ENCODE results near the gene RBM8A. TPM values are rescaled to one million over a fixed set of nuclear protein-coding genes. Genes with fewer than 3 reads are reported as not detected.

Gene RBM8A
- total RNA-seq, 1 donor: 54.3 TPM

DNA sequence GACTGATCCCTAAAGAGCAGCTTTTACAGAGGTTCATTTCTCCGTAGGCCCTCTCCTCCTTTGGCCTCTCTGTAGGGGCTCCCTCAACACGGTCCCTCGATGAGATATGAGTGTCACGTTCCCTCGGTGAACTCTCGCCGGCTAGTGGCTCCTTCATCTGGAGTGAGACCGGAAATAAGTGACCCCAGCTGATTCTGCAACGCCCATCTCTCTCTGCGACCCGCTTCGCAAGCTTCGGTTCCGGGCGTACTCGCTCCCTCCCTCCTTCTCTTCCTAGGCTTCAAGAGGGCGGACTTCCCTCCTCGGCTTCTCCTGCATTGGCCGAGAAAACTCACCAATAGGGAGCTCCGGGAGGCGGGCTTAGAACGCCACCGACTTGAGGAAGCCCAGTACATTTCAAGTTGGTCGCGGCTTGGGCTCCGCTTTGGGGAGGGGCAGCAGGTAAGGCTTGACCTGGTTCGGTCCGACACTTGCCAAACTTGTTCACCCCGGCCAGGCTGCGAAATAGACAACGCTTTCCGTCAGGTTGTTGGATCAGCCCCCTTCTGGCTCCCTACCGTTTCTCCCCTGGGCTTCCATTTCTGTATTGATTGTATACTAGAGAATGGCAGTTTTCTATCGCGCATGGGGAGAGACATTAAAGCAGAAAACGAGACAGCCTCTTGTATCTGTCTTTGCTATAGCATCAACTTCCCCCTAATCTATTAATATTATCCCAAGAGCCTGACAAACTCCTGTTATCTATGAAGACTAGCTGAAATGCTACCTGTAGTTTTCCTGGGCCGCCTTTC lies 37.2 kb upstream of the RBM8A start, which contains the start of the genes ANKRD34A and POLR3GL:
TSS of gene ANKRD34A (minus strand) at position 248 of the 791 bp plus-strand sequence. CDS start 2,816 bp downstream, outside the sequence.
TSS of gene POLR3GL (plus strand) at position 363 of the 791 bp plus-strand sequence. CDS start 10,176 bp downstream, outside the sequence.
- Histone ChIP-seq H3K4me3 (ENCODE audit: insufficient read depth, low read length) (peak within 1 kb of the TSS; percentile 89), H3K36me3 (ENCODE audit: insufficient read depth, low read length) (no peaks in the 10 kb centered on the region), H3K4me2 (ENCODE audit: insufficient read depth, low read length) (peak within 1 kb of the TSS; percentile 100), H3K9me3 (ENCODE audit: low read depth, low read length) (no peaks in the 10 kb centered on the region), H4K20me1 (ENCODE audit: insufficient read depth, low read length) (no peaks in the 10 kb centered on the region), H3K27me3 (ENCODE audit: insufficient read depth, low read length) (no peaks in the 10 kb centered on the region), H3K4me1 (ENCODE audit: insufficient read depth, low read length) (peaks cover 42% of the 10 kb centered on the region), H3K27ac (ENCODE audit: low read depth, low read length) (peak within 1 kb of the TSS; percentile 70), H2AFZ (ENCODE audit: low read length) (peak within 1 kb of the TSS; percentile 98), H3K79me2 (ENCODE audit: insufficient read depth, low read length) (peaks cover 8% of the 10 kb centered on the region)
- TF ChIP-seq, protein P1, sequence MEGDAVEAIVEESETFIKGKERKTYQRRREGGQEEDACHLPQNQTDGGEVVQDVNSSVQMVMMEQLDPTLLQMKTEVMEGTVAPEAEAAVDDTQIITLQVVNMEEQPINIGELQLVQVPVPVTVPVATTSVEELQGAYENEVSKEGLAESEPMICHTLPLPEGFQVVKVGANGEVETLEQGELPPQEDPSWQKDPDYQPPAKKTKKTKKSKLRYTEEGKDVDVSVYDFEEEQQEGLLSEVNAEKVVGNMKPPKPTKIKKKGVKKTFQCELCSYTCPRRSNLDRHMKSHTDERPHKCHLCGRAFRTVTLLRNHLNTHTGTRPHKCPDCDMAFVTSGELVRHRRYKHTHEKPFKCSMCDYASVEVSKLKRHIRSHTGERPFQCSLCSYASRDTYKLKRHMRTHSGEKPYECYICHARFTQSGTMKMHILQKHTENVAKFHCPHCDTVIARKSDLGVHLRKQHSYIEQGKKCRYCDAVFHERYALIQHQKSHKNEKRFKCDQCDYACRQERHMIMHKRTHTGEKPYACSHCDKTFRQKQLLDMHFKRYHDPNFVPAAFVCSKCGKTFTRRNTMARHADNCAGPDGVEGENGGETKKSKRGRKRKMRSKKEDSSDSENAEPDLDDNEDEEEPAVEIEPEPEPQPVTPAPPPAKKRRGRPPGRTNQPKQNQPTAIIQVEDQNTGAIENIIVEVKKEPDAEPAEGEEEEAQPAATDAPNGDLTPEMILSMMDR (IDR thresholded peaks at IDR 0.05; ENCODE audit: extremely low read depth, low read depth, low read length): no peak
- DNase-seq (ENCODE audit: insufficient read length, low spot score, missing footprints): peak; percentile 98

DNA sequence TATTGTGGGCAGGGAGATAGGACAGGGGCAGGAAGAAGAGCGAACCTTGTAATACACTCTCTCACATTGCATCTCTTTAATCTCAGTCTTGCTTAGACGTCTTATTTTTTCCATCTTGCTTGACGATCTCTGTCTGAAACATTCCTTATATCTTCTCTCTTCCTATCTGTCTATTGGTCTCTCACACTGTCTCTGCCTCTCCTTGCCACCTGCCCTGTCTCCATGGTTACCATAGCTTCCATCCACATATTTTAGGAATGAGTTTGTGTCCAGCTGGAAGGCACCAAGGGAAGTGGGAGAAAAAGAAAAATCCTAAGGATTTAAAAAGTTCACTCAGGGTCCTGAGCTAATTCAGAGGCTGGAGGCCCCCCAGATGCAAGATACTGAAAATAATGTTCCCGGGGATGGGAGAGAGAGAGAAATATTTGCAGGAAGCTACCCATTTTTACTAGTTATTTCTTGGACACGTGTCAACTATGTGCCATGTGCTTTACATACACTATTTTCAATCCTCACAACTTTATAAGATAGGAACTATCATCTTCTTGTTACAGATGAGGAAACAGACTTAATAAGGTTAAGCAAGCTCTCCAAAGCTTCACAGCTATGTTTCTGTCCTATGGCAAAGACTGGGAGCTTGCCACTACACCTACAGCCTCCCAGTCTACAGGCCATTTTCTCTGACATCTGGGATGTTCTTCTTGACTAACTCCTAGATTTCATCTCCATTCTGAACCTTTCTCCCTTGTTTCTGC lies 36.2 kb upstream of the RBM8A start:
- no peaks in the 10 kb centered on the region for H3K9me3 ChIP-seq (ENCODE audit: low read depth, low read length)
- H3K27me3 ChIP-seq (ENCODE audit: insufficient read depth, low read length): no peaks in the 10 kb centered on the region
- H3K36me3 ChIP-seq (ENCODE audit: insufficient read depth, low read length): no peaks in the 10 kb centered on the region
- peak overlapping the region; percentile 100 for H3K4me2 ChIP-seq (ENCODE audit: insufficient read depth, low read length)
- TF ChIP-seq, protein P1 (IDR thresholded peaks at IDR 0.05; ENCODE audit: extremely low read depth, low read depth, low read length): no peak
- H3K4me1 ChIP-seq (ENCODE audit: insufficient read depth, low read length): peaks cover 42% of the 10 kb centered on the region
- H3K4me3 ChIP-seq (ENCODE audit: insufficient read depth, low read length): peak overlapping the region; percentile 89
- DNase-seq (ENCODE audit: insufficient read length, low spot score, missing footprints): peak; percentile 87
- peaks cover 8% of the 10 kb centered on the region for H3K79me2 ChIP-seq (ENCODE audit: insufficient read depth, low read length)
- peak overlapping the region; percentile 98 for H2AFZ ChIP-seq (ENCODE audit: low read length)
- peak overlapping the region; percentile 70 for H3K27ac ChIP-seq (ENCODE audit: low read depth, low read length)
- no peaks in the 10 kb centered on the region for H4K20me1 ChIP-seq (ENCODE audit: insufficient read depth, low read length)

DNA sequence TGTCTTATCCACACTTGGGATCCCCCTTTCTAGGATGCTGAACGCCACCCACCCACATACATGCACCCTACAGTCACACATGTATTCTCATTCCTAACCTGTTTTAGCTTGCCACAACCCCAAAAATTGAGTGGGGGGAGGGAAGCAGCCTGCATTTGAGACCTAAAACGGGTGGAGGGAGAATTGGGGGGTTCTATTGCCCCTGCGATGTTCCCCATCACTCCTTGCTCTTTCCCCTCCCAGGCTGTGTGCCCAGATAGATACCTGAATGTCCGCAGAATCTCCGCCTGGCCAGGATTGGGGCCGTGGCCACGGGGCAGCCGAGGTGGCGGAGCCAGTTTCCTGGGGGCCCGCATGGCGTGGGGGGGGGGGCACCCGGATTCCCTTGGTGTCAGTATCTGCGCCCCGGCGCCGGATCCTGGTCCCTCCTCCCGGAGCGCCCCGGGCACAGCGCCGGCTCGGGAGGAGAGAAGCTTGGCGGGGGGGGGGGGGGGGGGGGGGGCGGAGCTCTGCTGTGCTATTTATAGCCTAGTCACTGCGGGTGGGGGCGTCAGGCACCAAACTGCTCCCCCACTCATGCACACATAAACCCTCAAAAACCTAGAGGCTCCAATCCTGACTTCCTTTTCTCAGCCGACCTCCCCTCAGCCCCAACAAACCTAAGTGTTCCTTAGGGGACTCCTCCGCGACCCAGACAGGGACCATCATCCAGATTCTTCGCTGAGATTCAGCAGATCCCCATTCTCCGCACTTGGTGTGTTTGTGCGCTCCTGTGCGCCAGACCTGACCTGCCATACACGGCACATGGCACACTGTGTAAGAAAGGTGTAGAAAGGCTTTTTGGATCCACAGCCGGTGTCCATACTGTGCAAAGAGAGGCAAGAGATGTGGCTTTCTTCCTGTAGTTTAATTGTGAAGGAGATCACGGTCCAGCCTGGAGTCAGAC lies 35.1 kb upstream of the RBM8A start:
- Histone ChIP-seq H3K36me3 (ENCODE audit: insufficient read depth, low read length) (no peaks in the 10 kb centered on the region), H3K9me3 (ENCODE audit: low read depth, low read length) (no peaks in the 10 kb centered on the region), H4K20me1 (ENCODE audit: insufficient read depth, low read length) (no peaks in the 10 kb centered on the region), H3K27ac (ENCODE audit: low read depth, low read length) (peak overlapping the region; percentile 60), H3K4me3 (ENCODE audit: insufficient read depth, low read length) (peak overlapping the region; percentile 89), H3K27me3 (ENCODE audit: insufficient read depth, low read length) (no peaks in the 10 kb centered on the region), H3K4me1 (ENCODE audit: insufficient read depth, low read length) (peaks cover 47% of the 10 kb centered on the region), H2AFZ (ENCODE audit: low read length) (peak overlapping the region; percentile 92), H3K4me2 (ENCODE audit: insufficient read depth, low read length) (peak overlapping the region; percentile 100), H3K79me2 (ENCODE audit: insufficient read depth, low read length) (peaks cover 8% of the 10 kb centered on the region)
- TF ChIP-seq, protein P1 (IDR thresholded peaks at IDR 0.05; ENCODE audit: extremely low read depth, low read depth, low read length): no peak
- peak; percentile 93 for DNase-seq (ENCODE audit: insufficient read length, low spot score, missing footprints)

Measured in osteoblast (primary cell).